H1 (cell line): ENCODE results near the gene NDRG4. TPM values are rescaled to one million over a fixed set of nuclear protein-coding genes. Genes with fewer than 3 reads are reported as not detected.

ENCODE experiments used
- CBX8 ChIP-seq: fragments of 300-800, 300-1000 bp; sonication (generic); IDR thresholded peaks from 2 replicates; pipeline ENCODE4 v1.7.1; 2016; ENCODE audit warnings: low read depth, low read length, borderline replicate concordance
- CHD7 ChIP-seq: fragments of 300-600 bp; sonication (generic); IDR thresholded peaks from 2 replicates; pipeline ENCODE4 v1.7.1; 2012; ENCODE audit warnings: low read length, moderate library complexity, mild to moderate bottlenecking, inconsistent platforms; ENCODE audit not compliant: insufficient replicate concordance
- KDM4A ChIP-seq: IDR thresholded peaks from one replicate; pipeline ENCODE4 v1.7.1; 2012; ENCODE audit warnings: low read depth, mild to moderate bottlenecking, moderate library complexity, low read length, inconsistent platforms; ENCODE audit not compliant: severe bottlenecking
- NRF1 ChIP-seq: IDR thresholded peaks from 2 replicates; pipeline ENCODE4 v1.6.1; 2011; ENCODE audit warnings: mild to moderate bottlenecking, low read depth, low read length, improper control_type of control experiment
- POLR2A ChIP-seq, 2 experiments: IDR thresholded peaks; 1 replicate in 1 of 2; 2 replicates in 1 of 2; pipeline ENCODE4 v1.6.1; 2011; ENCODE audit warnings: low read depth in 2 of 2, low read length in 2 of 2, mild to moderate bottlenecking in 2 of 2; ENCODE audit errors: control extremely low read depth in 1 of 2
- POU5F1 ChIP-seq: IDR thresholded peaks from 2 replicates; pipeline ENCODE4 v1.6.1; 2011; ENCODE audit warnings: low read depth, mild to moderate bottlenecking, low read length, moderate library complexity
- RBBP5 ChIP-seq: IDR thresholded peaks from 2 replicates; pipeline ENCODE4 v1.7.1; 2012; ENCODE audit warnings: low read depth, mild to moderate bottlenecking, inconsistent platforms, low read length, moderate library complexity, borderline replicate concordance
- SP1 ChIP-seq: IDR thresholded peaks from 2 replicates; pipeline ENCODE4 v1.6.1; 2011; ENCODE audit warnings: low read depth, low read length
- TBP ChIP-seq: IDR thresholded peaks from 2 replicates; pipeline ENCODE4 v1.6.1; 2011; ENCODE audit warnings: low read depth, low read length, improper control_type of control experiment
- polyA plus RNA-seq, 7 experiments: library from polyadenylated mRNA; depleted of rRNA in 3 of 7; stranded (reverse) in 5 of 7; unstranded in 2 of 7; fragments of >200 nt in 5 of 7; fragments of 200-250 nt in 2 of 7; gene quantifications; 1 replicate in 5 of 7; 2 replicates in 1 of 7; 4 replicates in 1 of 7; pipeline versions ENCODE4 v1.2.1 to v1.2.3, GENCODE V29; 2011 to 2013; ENCODE audit warnings: missing spikeins in 2 of 7, mixed read lengths in 2 of 7
- total RNA-seq: library from RNA; stranded (reverse); fragmentation: NEBNext Ultra II Directional; extraction: Animal tissue kit (Norgen Biotek cat#: 25700); gene quantifications from 2 replicates; pipeline ENCODE4 v1.2.1, GENCODE V29; 2021

NDRG4 gene
- total and polyA plus RNA-seq, 2 of the 8 experiments (the other 6 are each of a cell fraction or from before 2014, with no cell fraction given) = 20.8 to 30.9 TPM

- TF ChIP-seq NRF1 (no peak), RBBP5 (no peak), CHD7 (no peak), TBP (peak; percentile 67; the same call in 1 of the 2 replicates), CBX8 (no peak), KDM4A (peak; percentile 33), SP1 (peak; percentile 76; the same call in 1 of the 2 replicates), POU5F1 (no peak), POLR2A (IDR thresholded peaks at IDR 0.05; ENCODE audit: control extremely low read depth in 1 of 2, low read depth in 2 of 2, low read length in 2 of 2) (peak in 1 of 2 experiments; percentile 74; a peak in 2 of 3 replicates)
These were observed at the start of gene NDRG4 (continued) for GRCh38 chr16:58499615-58500351.
